HCT116 (cell line): Measurements from ENCODE around the gene CRHR1. TPM values are rescaled to one million over a fixed set of nuclear protein-coding genes. Genes with fewer than 3 reads are reported as not detected.

ENCODE experiments used
- ATAC-seq: fragments of 200-7000 bp; cut with Tn5 transposase; 2 replicates; pipeline ENCODE4 v1.9.1; 2020; ENCODE audit warnings: mild to moderate bottlenecking, moderate library complexity
- BruUV-seq: library from RNA; stranded (reverse); fragments of 400-500 nt; replicated peaks from 2 replicates; lab custom pipeline; 2021; lab: Mats Ljungman, UMichigan
- CTCF ChIA-PET: fragments of 300-600 bp; sonication (Branson Sonifier 250); formaldehyde crosslinking; loops from one replicate; lab custom pipeline; 2021; ENCODE audit warnings: antibody characterized with exemption; lab: Charles Lee
- POLR2A ChIA-PET: fragments of 300-600, 350-600 bp; sonication (Branson Sonifier 250); formaldehyde crosslinking; loops from one replicate; lab custom pipeline; 2021; ENCODE audit warnings: antibody characterized with exemption; lab: Charles Lee
- RAD21 ChIA-PET, 2 experiments: fragments of 300-600 bp; sonication (Branson Sonifier 250); formaldehyde crosslinking; loops; one replicate each; lab custom pipeline; 2023; ENCODE audit warnings: low total read pairs in 2 of 2; ENCODE audit not compliant: uncharacterized antibody in 2 of 2, unreplicated experiment in 2 of 2, low non-redundant PET in 1 of 2; lab: Charles Lee
- DNase-seq: peaks from one replicate; pipeline ENCODE4 v3.0.0-alpha.2; 2010; ENCODE audit warnings: low read depth, low spot score
- H2AFZ ChIP-seq: fragments of 200-600 bp; shearing (Covaris generic), sonication (generic); 2 replicates; pipeline ENCODE4 v1.6.1; 2017; ENCODE audit warnings: low read depth, mixed run types, mixed read lengths, antibody characterized with exemption, low read length; ENCODE audit not compliant: poor library complexity, severe bottlenecking
- H3K27ac ChIP-seq: 2 replicates; pipeline ENCODE4 v1.5.1; 2012; ENCODE audit warnings: low read depth, low read length
- H3K27me3 ChIP-seq: fragments of 200-600 bp; sonication (generic); 2 replicates; pipeline ENCODE4 v1.6.1; 2016; ENCODE audit warnings: mixed run types, low read length, mixed read lengths; ENCODE audit not compliant: insufficient read depth
- H3K36me3 ChIP-seq, 2 experiments: fragments of 200-500 bp in 1 of 2; fragments of 200-600 bp in 1 of 2; sonication (Bioruptor generic) in 1 of 2; sonication (generic) in 1 of 2; 2 replicates each; pipeline versions ENCODE4 v1.5.1 to v1.6.1; 2014 to 2016; ENCODE audit warnings: low read length in 2 of 2, inconsistent platforms in 1 of 2, mixed read lengths in 1 of 2, mixed run types in 1 of 2; ENCODE audit not compliant: insufficient read depth in 2 of 2, control insufficient read depth in 1 of 2
- H3K4me1 ChIP-seq, 2 experiments: fragments of 200-600 bp in 1 of 2; sonication (generic) in 1 of 2; 2 replicates each; pipeline versions ENCODE4 v1.5.1 to v1.6.1; 2012 to 2017; ENCODE audit warnings: low read length in 2 of 2, inconsistent platforms in 1 of 2, mild to moderate bottlenecking in 1 of 2, mixed read lengths in 1 of 2, mixed run types in 1 of 2, moderate library complexity in 1 of 2; ENCODE audit not compliant: insufficient read depth in 2 of 2, control insufficient read depth in 1 of 2
- H3K4me2 ChIP-seq: fragments of 200-600 bp; sonication (generic); 2 replicates; pipeline ENCODE4 v1.6.1; 2017; ENCODE audit warnings: mixed run types, low read length, mixed read lengths
- H3K4me3 ChIP-seq, 2 experiments: fragments of 200-600 bp in 1 of 2; sonication (generic) in 1 of 2; replicated peaks in 1 of 2; 2 replicates each; pipeline ENCODE4 v1.5.1; 2011 to 2016; ENCODE audit warnings: low read length in 2 of 2, control low read depth in 1 of 2, low read depth in 1 of 2, mild to moderate bottlenecking in 1 of 2, mixed read lengths in 1 of 2, mixed run types in 1 of 2
- H3K79me2 ChIP-seq: fragments of 200-600 bp; sonication (generic); 2 replicates; pipeline ENCODE4 v1.6.1; 2017; ENCODE audit warnings: mild to moderate bottlenecking, mixed run types, low read length, moderate library complexity, mixed read lengths; ENCODE audit not compliant: insufficient read depth
- H3K9ac ChIP-seq: fragments of 200-600 bp; sonication (generic); 2 replicates; pipeline ENCODE4 v1.6.1; 2016; ENCODE audit warnings: low read length, mixed read lengths
- H3K9me2 ChIP-seq: fragments of 200-600 bp; sonication (generic), shearing (Covaris generic); 2 replicates; pipeline ENCODE4 v1.6.1; 2017; ENCODE audit warnings: mixed run types, mild to moderate bottlenecking, moderate library complexity; ENCODE audit not compliant: insufficient read depth
- H3K9me3 ChIP-seq, 2 experiments: fragments of 200-500 bp in 1 of 2; fragments of 200-600 bp in 1 of 2; sonication (Bioruptor generic) in 1 of 2; sonication (generic) in 1 of 2; 2 replicates each; pipeline ENCODE4 v1.6.1; 2014 to 2017; ENCODE audit warnings: low read length in 2 of 2, mixed read lengths in 2 of 2, inconsistent platforms in 1 of 2, low read depth in 1 of 2, mild to moderate bottlenecking in 1 of 2, mixed run types in 1 of 2, moderate library complexity in 1 of 2; ENCODE audit not compliant: control insufficient read depth in 1 of 2, insufficient read depth in 1 of 2
- H4K20me1 ChIP-seq: fragments of 200-600 bp; sonication (generic), shearing (Covaris generic); 2 replicates; pipeline ENCODE4 v1.6.1; 2017; ENCODE audit warnings: mixed run types, mild to moderate bottlenecking, moderate library complexity; ENCODE audit not compliant: insufficient read depth
- ELF1 ChIP-seq: IDR thresholded peaks from 2 replicates; pipeline ENCODE4 v1.6.1; 2012; ENCODE audit warnings: low read depth, borderline replicate concordance
- EZH2 ChIP-seq: fragments of 200-600 bp; sonication (generic); IDR thresholded peaks from 2 replicates; pipeline ENCODE4 v1.6.1; 2017; ENCODE audit warnings: antibody characterized with exemption, mixed run types
- JUND ChIP-seq: IDR thresholded peaks from 2 replicates; pipeline ENCODE4 v1.6.1; 2012
- POLR2A ChIP-seq: IDR thresholded peaks from 2 replicates; pipeline ENCODE4 v1.7.0; 2011; ENCODE audit warnings: borderline replicate concordance; ENCODE audit not compliant: insufficient read depth, insufficient read length; ENCODE audit errors: extremely low read depth
- RAD21 ChIP-seq: IDR thresholded peaks from 2 replicates; pipeline ENCODE4 v1.6.1; 2012; ENCODE audit warnings: low read depth, mild to moderate bottlenecking
- SIN3A ChIP-seq: IDR thresholded peaks from 2 replicates; pipeline ENCODE4 v1.6.1; 2012; ENCODE audit warnings: low read depth
- SP1 ChIP-seq: IDR thresholded peaks from 2 replicates; pipeline ENCODE4 v1.6.1; 2012; ENCODE audit warnings: low read depth
- TCF7L2 ChIP-seq: IDR thresholded peaks from 2 replicates; pipeline ENCODE4 v1.7.0; 2011; ENCODE audit warnings: borderline replicate concordance, inconsistent platforms; ENCODE audit not compliant: insufficient read depth, insufficient read length; ENCODE audit errors: extremely low read depth
- ZNF274 ChIP-seq: fragments of 200-500 bp; sonication (Bioruptor generic); IDR thresholded peaks from 2 replicates; pipeline ENCODE4 v1.6.1; 2014; ENCODE audit warnings: mild to moderate bottlenecking, low read depth, low read length, inconsistent platforms
- intact Hi-C: fragments of 100-400 bp; cut with micrococcal nuclease; formaldehyde crosslinking; loops from 2 replicates; pipeline ENCODE4 v1.10.0; 2022
- total RNA-seq: library from RNA; stranded (reverse); gene quantifications from one replicate; pipeline ENCODE4 v1.2.1, GENCODE V29; 2021; ENCODE audit not compliant: unreplicated experiment
- TF ChIP-seq, protein P1 (sequence below): IDR thresholded peaks from 2 replicates; pipeline ENCODE4 v1.6.1; 2012
- TF ChIP-seq, protein P2 (sequence below): IDR thresholded peaks from 2 replicates; pipeline ENCODE4 v1.6.1; 2012; ENCODE audit warnings: low read depth

CRHR1 gene
- total RNA-seq, 1 experiment from 2014 or later = 0.12 TPM

DNA sequence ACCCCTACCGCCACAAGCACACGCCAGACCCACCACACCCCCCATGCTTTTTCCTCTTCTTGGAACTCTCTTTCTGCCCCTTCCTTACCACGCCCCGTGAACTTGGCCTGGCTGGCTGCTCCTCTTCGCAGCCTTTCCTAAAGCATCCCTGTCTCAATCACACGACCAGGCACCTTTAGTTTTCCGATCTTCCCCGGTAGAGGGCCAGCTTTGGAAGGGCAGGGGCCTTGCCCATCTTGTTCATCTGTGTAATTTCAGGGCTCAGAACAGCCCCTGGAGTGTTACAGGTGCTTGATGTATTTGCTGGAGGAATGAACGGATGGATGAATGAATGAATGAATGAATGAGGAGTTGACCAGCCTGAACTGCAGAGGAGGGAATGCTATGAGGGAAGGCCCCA lies 64.3 kb downstream of the CRHR1 start:
- no peak overlapping the region for H3K9ac ChIP-seq
- H3K9me3 ChIP-seq = no peaks in the 10 kb centered on the region
- CTCF ChIA-PET = interaction anchor here (1.4 to 2.1 kb wide), 2 partner anchors 12 to 208 kb away, joined by 4 to 8 read pairs; no protein-coding TSS in a partner anchor
- TF ChIP-seq, protein P1, sequence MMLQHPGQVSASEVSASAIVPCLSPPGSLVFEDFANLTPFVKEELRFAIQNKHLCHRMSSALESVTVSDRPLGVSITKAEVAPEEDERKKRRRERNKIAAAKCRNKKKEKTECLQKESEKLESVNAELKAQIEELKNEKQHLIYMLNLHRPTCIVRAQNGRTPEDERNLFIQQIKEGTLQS = no peak
- TF ChIP-seq SP1 = no peak
- no peak for TF ChIP-seq POLR2A
- TF ChIP-seq EZH2 = no peak
- H2AFZ ChIP-seq = no peak overlapping the region
- no peak for DNase-seq
- RAD21 ChIA-PET = interaction anchor here in 1 of 2 experiments (1.1 kb wide), 1 partner anchor 200 kb away, joined by 3 read pairs; no protein-coding TSS in a partner anchor
- no peak overlapping the region for H3K27ac ChIP-seq
- no peaks in the 10 kb centered on the region for H3K79me2 ChIP-seq
- H3K4me1 ChIP-seq = peaks cover 0 to 6% of the 10 kb centered on the region in 2 experiments; a peak in 2 of 4 replicates
- ATAC-seq = no peak
- H3K36me3 ChIP-seq = no peaks in the 10 kb centered on the region
- POLR2A ChIA-PET = no interaction called here
- no peak overlapping the region for H3K4me3 ChIP-seq
- BruUV-seq = no TSS peak
- intact Hi-C loops = no loop called here
- H3K9me2 ChIP-seq = no peaks in the 10 kb centered on the region
- H4K20me1 ChIP-seq = no peaks in the 10 kb centered on the region
- H3K4me2 ChIP-seq = no peak overlapping the region
- H3K27me3 ChIP-seq = no peaks in the 10 kb centered on the region

DNA sequence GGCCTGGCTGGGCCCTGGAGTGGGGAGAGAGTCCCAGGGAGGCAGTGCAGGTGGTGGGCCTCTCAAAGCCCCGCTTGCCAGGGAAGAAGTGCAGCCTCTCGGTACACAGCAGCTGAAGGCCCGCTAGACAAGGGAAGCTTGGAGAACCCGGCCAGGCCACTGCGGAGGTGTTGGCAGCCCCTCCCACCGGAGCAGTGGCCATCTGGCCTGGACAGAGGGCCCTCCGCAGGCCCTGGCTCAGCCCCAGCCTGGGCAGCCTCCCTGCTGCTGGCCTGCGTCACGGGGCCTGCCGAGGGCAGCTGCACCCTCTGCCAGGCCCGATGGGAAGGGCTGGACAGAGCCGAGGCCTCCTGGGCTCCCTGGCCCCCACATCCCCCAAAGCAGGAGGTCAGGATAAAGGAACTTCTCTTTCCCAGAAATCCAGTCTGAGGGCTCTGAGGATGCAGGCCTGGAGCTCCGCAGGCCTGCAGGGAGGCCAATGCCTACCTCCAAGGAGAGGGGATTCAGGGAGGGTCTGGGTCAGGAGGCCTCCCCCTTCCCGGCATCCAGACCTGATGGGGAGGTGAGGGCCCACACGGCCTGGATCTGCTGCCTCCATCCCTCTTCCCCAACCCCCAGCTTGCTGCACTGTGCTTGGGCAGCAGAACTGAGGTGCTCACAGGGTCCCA lies 64.9 kb downstream of the CRHR1 start:
- no peaks in the 10 kb centered on the region for H3K27me3 ChIP-seq
- TF ChIP-seq ELF1 (no peak), RAD21 (no peak), JUND (no peak), ZNF274 (no peak), TCF7L2 (no peak), EZH2 (no peak), SP1 (no peak), SIN3A (no peak)
- TF ChIP-seq, protein P2, sequence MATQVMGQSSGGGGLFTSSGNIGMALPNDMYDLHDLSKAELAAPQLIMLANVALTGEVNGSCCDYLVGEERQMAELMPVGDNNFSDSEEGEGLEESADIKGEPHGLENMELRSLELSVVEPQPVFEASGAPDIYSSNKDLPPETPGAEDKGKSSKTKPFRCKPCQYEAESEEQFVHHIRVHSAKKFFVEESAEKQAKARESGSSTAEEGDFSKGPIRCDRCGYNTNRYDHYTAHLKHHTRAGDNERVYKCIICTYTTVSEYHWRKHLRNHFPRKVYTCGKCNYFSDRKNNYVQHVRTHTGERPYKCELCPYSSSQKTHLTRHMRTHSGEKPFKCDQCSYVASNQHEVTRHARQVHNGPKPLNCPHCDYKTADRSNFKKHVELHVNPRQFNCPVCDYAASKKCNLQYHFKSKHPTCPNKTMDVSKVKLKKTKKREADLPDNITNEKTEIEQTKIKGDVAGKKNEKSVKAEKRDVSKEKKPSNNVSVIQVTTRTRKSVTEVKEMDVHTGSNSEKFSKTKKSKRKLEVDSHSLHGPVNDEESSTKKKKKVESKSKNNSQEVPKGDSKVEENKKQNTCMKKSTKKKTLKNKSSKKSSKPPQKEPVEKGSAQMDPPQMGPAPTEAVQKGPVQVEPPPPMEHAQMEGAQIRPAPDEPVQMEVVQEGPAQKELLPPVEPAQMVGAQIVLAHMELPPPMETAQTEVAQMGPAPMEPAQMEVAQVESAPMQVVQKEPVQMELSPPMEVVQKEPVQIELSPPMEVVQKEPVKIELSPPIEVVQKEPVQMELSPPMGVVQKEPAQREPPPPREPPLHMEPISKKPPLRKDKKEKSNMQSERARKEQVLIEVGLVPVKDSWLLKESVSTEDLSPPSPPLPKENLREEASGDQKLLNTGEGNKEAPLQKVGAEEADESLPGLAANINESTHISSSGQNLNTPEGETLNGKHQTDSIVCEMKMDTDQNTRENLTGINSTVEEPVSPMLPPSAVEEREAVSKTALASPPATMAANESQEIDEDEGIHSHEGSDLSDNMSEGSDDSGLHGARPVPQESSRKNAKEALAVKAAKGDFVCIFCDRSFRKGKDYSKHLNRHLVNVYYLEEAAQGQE = no peak
- no peaks in the 10 kb centered on the region for H3K9me2 ChIP-seq
- CTCF ChIA-PET = interaction anchor here (1.4 to 2.1 kb wide), 3 partner anchors 13 to 209 kb away, joined by 4 to 8 read pairs (median 6); no protein-coding TSS in a partner anchor
- DNase-seq (no peak), ATAC-seq (no peak)
- peaks cover 0 to 6% of the 10 kb centered on the region in 2 experiments; a peak in 2 of 4 replicates for H3K4me1 ChIP-seq
- POLR2A ChIA-PET = no interaction called here
- H3K36me3 ChIP-seq = no peaks in the 10 kb centered on the region
- H2AFZ ChIP-seq = no peak overlapping the region
- H3K9me3 ChIP-seq = no peaks in the 10 kb centered on the region
- H3K4me3 ChIP-seq = no peak overlapping the region
- no TSS peak for BruUV-seq
- no peaks in the 10 kb centered on the region for H3K79me2 ChIP-seq
- H3K4me2 ChIP-seq = no peak overlapping the region
- no peak overlapping the region for H3K27ac ChIP-seq
- intact Hi-C loops = no loop called here
- no peak overlapping the region for H3K9ac ChIP-seq
- RAD21 ChIA-PET = interaction anchor here in 1 of 2 experiments (1.1 kb wide), 1 partner anchor 201 kb away, joined by 3 read pairs; no protein-coding TSS in a partner anchor
- no peaks in the 10 kb centered on the region for H4K20me1 ChIP-seq
